GM21423 (cell line): ENCODE data around the gene ANKRD39.

Source experiments
- ATAC-seq: cut with Tn5 transposase; IDR thresholded peaks from one replicate; pipeline ENCODE4 v1.9.1; 2021; ENCODE audit warnings: mild to moderate bottlenecking, moderate library complexity; ENCODE audit not compliant: unreplicated experiment

The ANKRD39 gene

GRCh38 chr2:96859099-96859649 is 1.4 kb upstream of the ANKRD39 start:
- ATAC-seq: no peak

GRCh38 chr2:96856776-96857666 is 795 bp downstream of the ANKRD39 start:
- no peak for ATAC-seq

- ATAC-seq: no peak
These were observed 4.5 kb downstream of the ANKRD39 start for GRCh38 chr2:96853321-96853720.

- no peak for ATAC-seq
These were observed 5.1 kb downstream of the ANKRD39 start for GRCh38 chr2:96852667-96853066.

GRCh38 chr2:96848264-96848663 is 9.6 kb downstream of the ANKRD39 start:
- no peak for ATAC-seq

GRCh38 chr2:96847586-96847985 is 10.2 kb downstream of the ANKRD39 start:
- ATAC-seq: no peak

GRCh38 chr2:96846825-96847224 is 11.0 kb downstream of the ANKRD39 start:
- no peak for ATAC-seq

- no peak for ATAC-seq
These were observed 13.4 kb downstream of the ANKRD39 start for GRCh38 chr2:96844405-96844808.

GRCh38 chr2:96843538-96844268 is 14.1 kb downstream of the ANKRD39 start, which contains the start of gene ANKRD23:
Gene ANKRD23 (minus strand): TSS chr2:96844021. CDS start chr2:96843992, 29 bp downstream.
- no peak for ATAC-seq

GRCh38 chr2:96842600-96842999 is 15.2 kb downstream of the ANKRD39 start:
- ATAC-seq: no peak

GRCh38 chr2:96841701-96842495 is 15.9 kb downstream of the ANKRD39 start:
- no peak for ATAC-seq

GRCh38 chr2:96839875-96840850 is 17.7 kb downstream of the ANKRD39 start:
- ATAC-seq: no peak

- peak; percentile 74 for ATAC-seq
These were observed 18.4 kb downstream of the ANKRD39 start for GRCh38 chr2:96839293-96839874.

GRCh38 chr2:96838345-96839292 is 19.2 kb downstream of the ANKRD39 start:
- ATAC-seq: no peak

- ATAC-seq: no peak
These were observed 20.2 kb downstream of the ANKRD39 start for GRCh38 chr2:96837575-96837974.

- ATAC-seq: no peak
These were observed 22.0 kb downstream of the ANKRD39 start for GRCh38 chr2:96835830-96836229.

- ATAC-seq: no peak
These were observed 24.9 kb downstream of the ANKRD39 start for GRCh38 chr2:96832754-96833507.

GRCh38 chr2:96832408-96832753 is 25.4 kb downstream of the ANKRD39 start:
- no peak for ATAC-seq
